HG02870 (cell line): ENCODE results near the gene EGFR.

Source experiments
- ATAC-seq: cut with Tn5 transposase; IDR thresholded peaks from one replicate; pipeline ENCODE4 v1.9.1; 2021; ENCODE audit warnings: mild to moderate bottlenecking, moderate library complexity; ENCODE audit not compliant: unreplicated experiment

The EGFR gene

GRCh38 chr7:55060636-55061022 is 41.8 kb downstream of the EGFR start:
- ATAC-seq: no peak

- no peak for ATAC-seq
These were observed 43.1 kb downstream of the EGFR start for GRCh38 chr7:55061726-55062499.

- no peak for ATAC-seq
These were observed 44.2 kb downstream of the EGFR start for GRCh38 chr7:55063061-55063460.

GRCh38 chr7:55063633-55064032 is 44.8 kb downstream of the EGFR start:
- no peak for ATAC-seq

- ATAC-seq: peak; percentile 48
These were observed 46.3 kb downstream of the EGFR start for GRCh38 chr7:55065079-55065478.

- peak; percentile 34 for ATAC-seq
These were observed 46.9 kb downstream of the EGFR start for GRCh38 chr7:55065511-55066229.

- no peak for ATAC-seq
These were observed 47.7 kb downstream of the EGFR start for GRCh38 chr7:55066524-55066923.

GRCh38 chr7:55066938-55067337 is 48.1 kb downstream of the EGFR start:
- no peak for ATAC-seq

GRCh38 chr7:55067748-55068147 is 48.9 kb downstream of the EGFR start:
- ATAC-seq: no peak

- no peak for ATAC-seq
These were observed 50.5 kb downstream of the EGFR start for GRCh38 chr7:55069271-55069792.

- no peak for ATAC-seq
These were observed 51.5 kb downstream of the EGFR start for GRCh38 chr7:55070271-55070743.

- ATAC-seq: no peak
These were observed 52.0 kb downstream of the EGFR start for GRCh38 chr7:55070854-55071253.

- no peak for ATAC-seq
These were observed 52.8 kb downstream of the EGFR start for GRCh38 chr7:55071411-55072175.

GRCh38 chr7:55072251-55072650 is 53.4 kb downstream of the EGFR start:
- no peak for ATAC-seq

GRCh38 chr7:55073051-55073511 is 54.3 kb downstream of the EGFR start:
- ATAC-seq: peak; percentile 64

- peak; percentile 85 for ATAC-seq
These were observed 55.2 kb downstream of the EGFR start for GRCh38 chr7:55073976-55074528.

GRCh38 chr7:55075464-55076021 is 56.7 kb downstream of the EGFR start:
- no peak for ATAC-seq

GRCh38 chr7:55077561-55078410 is 59.0 kb downstream of the EGFR start:
- no peak for ATAC-seq
